Measurements from ENCODE around the gene CYP27C1. TPM values are rescaled to one million over a fixed set of nuclear protein-coding genes. Genes with fewer than 3 reads are reported as not detected.
"Not testable (repeated sequence)": the region's sequence is repeated elsewhere in the genome, so short reads cannot be mapped to it uniquely, and the experiment has no call there.

Gene CYP27C1
- total RNA-seq, 4 donors from 2014 or later = 0.40 TPM; not detected in 3

GRCh38 chr2:127217470-127218325 is 2.4 kb downstream of the CYP27C1 start:
- intact Hi-C loops (cut with DNase I) = no loop called here
- Histone ChIP-seq H3K27me3 (peaks cover 7% of the 10 kb centered on the region), H3K27ac (no peak overlapping the region), H3K9me3 (no peaks in the 10 kb centered on the region), H3K4me1 (peaks cover 16 to 23% of the 10 kb centered on the region in 2 donors), H3K4me3 (replicated peaks in 1 of 3) (no peak overlapping the region), H3K36me3 (no peaks in the 10 kb centered on the region)
- 87 to 89% methylated on average over 14 of the region's 14 CpGs for WGBS, 2 donors
- TF ChIP-seq CTCF (IDR thresholded peaks at IDR 0.05) (no peak), POLR2A (IDR thresholded peaks at IDR 0.05) (no peak)
- DNase-seq = no peak

GRCh38 chr2:127216593-127216992 is 3.5 kb downstream of the CYP27C1 start:
- 96 to 100% methylated on average over 1 of the region's 1 CpG for WGBS, 2 donors
- TF ChIP-seq CTCF (IDR thresholded peaks at IDR 0.05) = no peak
- no peak for TF ChIP-seq POLR2A (IDR thresholded peaks at IDR 0.05)
- H3K9me3 ChIP-seq = no peaks in the 10 kb centered on the region
- H3K27ac ChIP-seq = no peak overlapping the region
- DNase-seq = no peak
- H3K27me3 ChIP-seq = peaks cover 7% of the 10 kb centered on the region
- peaks cover 16 to 23% of the 10 kb centered on the region in 2 donors for H3K4me1 ChIP-seq
- intact Hi-C loops (cut with DNase I) = no loop called here
- no peak overlapping the region for H3K4me3 ChIP-seq (replicated peaks in 1 of 3)
- H3K36me3 ChIP-seq = no peaks in the 10 kb centered on the region

GRCh38 chr2:127216095-127216494 is 4.0 kb downstream of the CYP27C1 start:
- H3K4me1 ChIP-seq = peaks cover 16 to 23% of the 10 kb centered on the region in 2 donors
- no peak overlapping the region for H3K4me3 ChIP-seq (replicated peaks in 1 of 3)
- H3K27ac ChIP-seq = no peak overlapping the region
- TF ChIP-seq POLR2A (IDR thresholded peaks at IDR 0.05) (no peak), CTCF (IDR thresholded peaks at IDR 0.05) (no peak)
- no peaks in the 10 kb centered on the region for H3K36me3 ChIP-seq
- WGBS, 2 donors = 80 to 88% methylated on average over 2 of the region's 2 CpGs
- H3K27me3 ChIP-seq = peaks cover 7% of the 10 kb centered on the region
- intact Hi-C loops (cut with DNase I) = no loop called here
- no peak for DNase-seq
- H3K9me3 ChIP-seq = no peaks in the 10 kb centered on the region

- 91 to 96% methylated on average over 2 of the region's 2 CpGs for WGBS, 2 donors
- H3K9me3 ChIP-seq; H3K4me3 ChIP-seq (replicated peaks in 1 of 3); DNase-seq; H3K27me3 ChIP-seq; H3K27ac ChIP-seq; H3K4me1 ChIP-seq; intact Hi-C loops (cut with DNase I); H3K36me3 ChIP-seq: not testable (repeated sequence)
Measured at GRCh38 chr2:127214201-127214600, 5.9 kb downstream of the CYP27C1 start.

- TF ChIP-seq CTCF (IDR thresholded peaks at IDR 0.05) (no peak), POLR2A (IDR thresholded peaks at IDR 0.05) (no peak)
- intact Hi-C loops (cut with DNase I) = no loop called here
- no peaks in the 10 kb centered on the region for H3K9me3 ChIP-seq
Measured at GRCh38 chr2:127208313-127208712, 11.8 kb downstream of the CYP27C1 start.

More at GRCh38 chr2:127208313-127208712, 11.8 kb downstream of the CYP27C1 start:
- Histone ChIP-seq H3K4me1 (no peaks in the 10 kb centered on the region), H3K36me3 (no peaks in the 10 kb centered on the region), H3K27ac (no peak overlapping the region), H3K27me3 (no peaks in the 10 kb centered on the region), H3K4me3 (replicated peaks in 1 of 3) (no peak overlapping the region)
- WGBS, 2 donors = 63 to 100% methylated on average over 1 to 4 of the region's 4 CpGs
- no peak for DNase-seq

Data from thyroid gland (tissue), 4 donors.